COR-L47 (cell line): Measurements from ENCODE around the gene NEU4.
"Not testable (repeated sequence)": the region's sequence is repeated elsewhere in the genome, so short reads cannot be mapped to it uniquely, and the experiment has no call there.

Experiments
- DNase-seq: peaks from one replicate; lab custom pipeline; 2025; lab: John Stamatoyannopoulos, UW

NEU4 gene

DNA sequence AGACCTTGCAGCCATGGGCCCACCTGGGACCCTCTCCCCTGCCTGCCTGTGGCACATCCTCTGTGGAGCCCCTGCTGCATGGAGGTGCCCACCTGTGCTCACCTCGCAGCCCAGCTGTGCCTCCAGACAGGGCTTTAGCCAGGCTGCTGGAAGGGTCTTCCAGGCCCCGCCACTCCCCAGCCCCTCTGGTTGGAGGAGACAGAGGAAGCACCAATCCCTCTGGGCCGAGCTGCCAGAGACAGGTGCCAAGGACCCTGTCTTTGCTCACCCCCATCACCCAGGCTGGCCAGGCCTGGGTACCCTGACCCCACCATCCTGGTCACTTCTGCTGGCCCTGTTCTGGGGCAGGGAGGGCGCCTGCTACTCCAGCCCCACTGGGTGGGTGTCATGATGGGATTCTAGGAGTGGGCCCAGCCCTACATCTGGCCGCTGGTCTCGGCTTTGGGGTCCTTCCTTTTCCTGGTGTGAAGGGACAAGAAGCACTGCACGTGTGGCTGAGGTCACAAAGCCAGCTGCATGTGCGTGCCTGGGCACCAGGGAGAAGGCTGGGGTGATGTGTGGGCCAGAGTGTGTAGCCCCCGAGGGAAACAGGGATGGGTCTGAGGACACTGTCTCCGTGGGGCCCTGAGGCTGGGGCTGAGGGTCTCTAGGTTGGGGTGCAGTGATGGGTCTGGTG, 9.3 kb upstream of the NEU4 start:
- DNase-seq, result no peak

DNA sequence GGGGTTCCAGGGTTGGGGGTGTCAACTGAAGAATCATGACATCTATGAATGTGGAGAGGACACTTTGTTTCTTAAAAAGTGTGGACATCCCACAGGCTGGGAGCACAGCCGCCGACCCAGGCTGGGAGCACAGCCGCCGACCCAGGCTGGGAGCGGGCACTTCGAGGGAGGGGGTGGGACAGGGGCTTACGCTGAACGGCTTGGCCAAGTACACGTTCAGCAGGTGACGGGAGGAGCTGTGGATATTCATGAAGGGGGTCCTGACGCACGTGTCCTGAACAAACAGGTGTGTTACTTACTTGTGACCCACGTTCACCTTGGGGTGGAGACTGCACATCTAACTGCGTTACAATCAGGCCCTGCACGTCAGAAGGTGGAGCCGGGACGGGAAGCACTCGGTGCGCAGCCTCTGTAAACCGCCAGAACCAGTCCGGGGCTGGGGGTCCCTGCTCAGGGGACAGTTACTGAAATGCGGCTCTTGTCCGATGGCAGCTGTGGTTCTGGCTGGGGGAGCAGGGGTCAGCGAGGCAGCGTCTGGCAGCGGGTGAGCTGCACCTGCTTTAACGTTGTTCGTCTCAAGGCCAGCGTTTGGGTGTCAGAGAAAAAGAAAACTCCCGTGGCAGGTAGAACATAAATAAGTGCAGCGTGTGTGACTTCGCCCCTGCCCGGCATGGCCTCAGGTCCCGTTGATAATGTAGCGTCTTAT, 8.6 kb upstream of the NEU4 start:
- not testable (repeated sequence) for DNase-seq

DNA sequence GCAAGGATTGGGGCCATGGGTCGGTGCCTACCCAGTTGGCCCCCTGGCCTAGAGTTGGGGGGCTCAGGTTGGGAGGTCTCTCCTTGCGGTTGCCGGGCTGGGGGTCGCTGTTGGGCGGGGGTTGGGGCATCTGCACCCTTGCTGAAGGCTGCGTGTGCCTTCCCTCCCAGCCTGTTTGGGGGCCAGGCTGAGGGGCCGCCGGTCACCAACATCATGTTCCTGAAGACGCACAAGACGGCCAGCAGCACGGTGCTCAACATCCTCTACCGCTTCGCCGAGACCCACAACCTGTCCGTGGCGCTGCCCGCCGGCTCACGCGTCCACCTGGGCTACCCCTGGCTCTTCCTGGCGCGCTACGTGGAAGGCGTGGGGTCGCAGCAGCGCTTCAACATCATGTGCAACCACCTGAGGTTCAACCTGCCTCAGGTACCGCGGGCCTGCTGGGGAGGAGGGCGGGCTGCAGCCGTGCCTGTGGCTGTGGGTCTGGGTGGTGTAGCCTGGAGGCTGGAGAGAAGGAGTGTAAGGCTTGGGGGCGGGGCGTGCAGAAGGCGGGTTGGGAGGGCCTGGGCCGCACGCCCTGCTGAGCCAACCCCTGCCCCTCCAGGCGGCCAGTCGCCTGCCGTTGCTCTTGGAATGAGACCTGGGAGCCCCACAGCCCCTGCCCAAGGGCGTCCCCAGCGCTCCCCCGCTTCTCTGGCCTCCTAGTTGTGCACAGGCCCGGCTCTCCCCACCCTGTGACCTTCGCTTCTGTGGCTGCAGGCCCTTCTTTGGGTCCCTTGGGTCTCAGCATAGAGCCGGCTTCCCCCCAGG, 7.2 kb upstream of the NEU4 start:
- no peak for DNase-seq

DNA sequence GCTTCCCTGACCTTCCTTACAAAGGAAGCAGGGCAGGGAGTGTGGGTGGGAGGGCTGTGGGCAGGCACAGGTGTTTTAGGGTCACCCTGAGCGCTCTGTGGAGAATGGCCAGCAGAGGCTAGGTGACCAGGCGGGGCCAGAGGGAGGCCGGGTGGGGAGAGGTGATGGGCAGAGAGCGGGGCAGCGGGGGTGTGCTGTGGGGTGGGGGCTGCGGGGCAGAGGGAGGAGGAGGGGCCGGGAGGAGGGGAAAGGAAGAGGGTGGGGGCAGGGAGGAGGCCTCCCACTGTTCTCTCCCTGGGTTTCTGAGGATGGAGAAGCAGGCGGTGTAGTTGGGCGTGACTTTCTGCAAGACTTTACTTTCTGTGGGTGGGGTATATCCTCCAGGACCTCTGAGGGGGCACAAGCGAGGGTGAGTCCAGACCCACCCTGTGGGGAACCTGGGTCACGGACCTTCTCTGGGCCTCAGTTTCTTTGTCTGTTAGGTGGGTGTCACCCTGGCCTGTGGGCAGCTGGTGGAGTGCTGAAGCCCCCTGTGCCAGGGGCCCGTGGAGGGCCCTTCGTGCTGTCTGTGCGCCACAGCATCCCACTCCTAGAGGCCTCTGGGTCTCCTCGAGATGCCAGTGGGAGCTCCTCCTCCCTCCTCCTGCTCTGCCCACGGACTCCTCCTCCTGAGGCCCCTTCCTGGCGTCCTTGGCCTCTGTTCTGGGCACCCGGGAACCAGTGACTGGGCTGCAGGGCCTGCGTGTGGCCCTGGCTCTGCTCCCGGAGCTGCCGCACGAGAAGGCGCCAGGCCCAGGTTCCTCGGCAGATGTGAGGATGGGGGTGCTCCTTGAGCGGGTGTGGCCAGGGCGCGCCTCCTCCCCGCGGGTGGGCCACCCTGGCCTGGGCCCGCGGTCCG, 6.3 kb upstream of the NEU4 start:
- no peak for DNase-seq

DNA sequence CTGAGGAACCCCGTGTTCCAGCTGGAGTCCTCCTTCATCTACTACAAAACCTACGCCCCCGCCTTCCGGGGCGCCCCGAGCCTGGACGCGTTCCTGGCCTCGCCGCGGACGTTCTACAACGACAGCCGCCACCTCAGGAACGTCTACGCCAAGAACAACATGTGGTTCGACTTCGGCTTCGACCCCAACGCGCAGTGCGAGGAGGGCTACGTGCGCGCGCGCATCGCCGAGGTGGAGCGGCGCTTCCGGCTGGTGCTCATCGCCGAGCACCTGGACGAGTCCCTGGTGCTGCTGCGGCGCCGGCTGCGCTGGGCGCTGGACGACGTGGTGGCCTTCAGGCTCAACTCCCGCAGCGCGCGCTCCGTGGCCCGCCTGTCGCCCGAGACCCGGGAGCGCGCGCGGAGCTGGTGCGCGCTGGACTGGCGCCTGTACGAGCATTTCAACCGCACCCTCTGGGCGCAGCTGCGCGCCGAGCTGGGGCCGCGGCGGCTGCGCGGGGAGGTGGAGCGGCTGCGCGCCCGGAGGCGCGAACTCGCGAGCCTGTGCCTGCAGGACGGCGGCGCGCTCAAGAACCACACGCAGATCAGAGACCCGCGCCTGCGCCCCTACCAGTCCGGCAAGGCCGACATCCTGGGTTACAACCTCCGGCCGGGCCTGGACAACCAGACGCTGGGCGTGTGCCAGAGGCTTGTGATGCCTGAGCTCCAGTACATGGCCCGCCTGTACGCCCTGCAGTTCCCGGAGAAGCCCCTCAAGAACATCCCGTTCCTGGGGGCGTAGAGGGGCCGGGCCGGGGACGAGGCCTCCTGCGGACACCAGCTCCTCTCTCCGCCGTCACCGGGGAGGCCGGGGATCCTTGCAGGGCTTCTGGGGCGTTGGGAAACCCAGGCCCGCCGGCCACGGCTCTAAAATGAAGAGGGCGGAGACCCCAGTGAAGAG, 5.3 kb upstream of the NEU4 start:
- DNase-seq, result no peak

DNA sequence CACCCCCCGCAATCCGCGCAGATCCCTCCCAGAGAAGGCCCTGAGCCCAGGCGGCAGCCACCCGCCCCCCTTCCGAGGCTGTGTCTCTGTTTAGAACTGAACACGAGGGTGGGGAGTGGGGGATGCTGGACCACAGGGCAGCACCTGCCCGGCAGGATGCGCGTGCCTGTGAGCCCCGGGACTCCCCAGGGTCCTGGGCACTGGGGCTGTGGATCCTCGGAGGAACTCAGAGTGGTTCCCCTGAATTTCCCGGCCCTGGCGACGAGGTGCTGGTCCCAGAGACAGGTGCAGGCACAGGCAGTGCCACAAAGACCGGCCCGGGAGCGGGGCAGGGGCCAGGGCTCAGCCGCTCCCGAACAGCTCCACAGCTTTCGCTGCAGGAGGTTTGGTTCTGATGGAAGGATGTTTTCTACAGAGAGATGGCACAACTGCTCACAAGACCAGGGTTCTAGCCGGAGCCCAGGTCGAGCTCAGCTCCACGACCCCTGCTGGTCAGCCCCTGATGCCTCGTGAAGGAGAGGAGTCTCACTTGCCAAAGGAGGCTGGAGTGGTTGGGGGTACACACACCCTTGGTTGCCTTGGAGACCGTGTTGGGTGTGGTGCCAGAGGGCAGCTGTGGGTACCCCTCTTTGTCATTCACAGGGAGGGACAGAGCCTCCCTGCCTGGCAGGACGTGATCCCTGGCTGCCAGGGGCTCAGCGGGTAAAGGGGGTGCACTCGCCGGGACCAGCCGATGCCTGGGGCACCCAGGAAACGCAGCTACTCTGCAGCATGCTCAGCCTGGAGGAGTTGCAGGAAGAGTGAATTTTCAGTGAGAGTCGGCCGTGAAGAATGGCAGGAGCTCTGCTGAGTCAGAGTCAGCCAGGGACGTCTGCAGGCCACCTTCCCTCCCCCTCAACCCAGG, 4.4 kb upstream of the NEU4 start:
- DNase-seq, result no peak

DNA sequence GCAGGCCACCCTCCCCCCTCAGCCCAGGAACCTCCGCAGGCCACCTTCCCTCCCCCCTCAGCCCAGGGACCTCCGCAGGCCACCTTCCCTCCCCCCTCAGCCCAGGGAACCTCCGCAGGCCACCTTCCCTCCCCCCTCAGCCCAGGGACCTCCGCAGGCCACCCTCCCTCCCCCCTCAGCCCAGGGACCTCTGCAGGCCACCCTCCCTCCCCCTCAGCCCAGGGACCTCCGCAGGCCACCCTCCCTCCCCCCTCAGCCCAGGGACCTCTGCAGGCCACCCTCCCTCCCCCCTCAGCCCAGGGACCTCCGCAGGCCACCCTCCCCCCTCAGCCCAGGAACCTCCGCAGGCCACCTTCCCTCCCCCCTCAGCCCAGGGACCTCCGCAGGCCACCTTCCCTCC, 2.8 kb upstream of the NEU4 start:
- DNase-seq, result not testable (repeated sequence)

DNA sequence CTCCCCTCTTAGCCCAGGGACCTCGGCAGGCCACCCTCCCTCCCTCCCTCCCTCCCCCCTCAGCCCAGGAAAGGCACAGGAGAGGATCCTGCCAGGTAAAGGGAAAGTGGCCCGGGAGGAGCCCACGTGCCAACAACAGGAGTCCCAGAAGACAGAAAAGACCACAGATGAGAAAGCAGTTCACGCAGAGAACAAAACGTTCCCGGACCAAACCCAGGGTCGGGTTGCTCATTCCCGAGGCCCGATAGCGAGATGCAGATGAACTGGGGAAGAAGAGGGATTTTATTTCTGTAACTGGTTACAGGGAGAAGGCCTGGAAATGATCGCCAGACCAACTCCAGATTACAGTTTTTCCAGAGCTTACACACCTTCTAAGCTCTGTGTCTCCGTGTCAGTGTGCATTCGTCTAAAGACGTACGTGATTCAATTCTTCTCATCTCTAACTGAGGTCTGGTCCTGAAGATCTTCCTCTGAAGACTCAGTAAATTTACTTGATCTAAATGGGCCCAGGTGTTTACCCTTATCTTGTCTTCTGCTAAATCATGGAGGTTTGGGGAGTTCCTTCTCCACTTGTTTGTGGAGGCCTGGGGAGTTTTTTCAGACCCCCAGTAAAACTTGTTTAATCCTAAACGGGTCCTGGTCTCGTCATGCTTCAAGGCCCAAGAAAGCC, 807 bp upstream of the NEU4 start:
- DNase-seq, result no peak

DNA sequence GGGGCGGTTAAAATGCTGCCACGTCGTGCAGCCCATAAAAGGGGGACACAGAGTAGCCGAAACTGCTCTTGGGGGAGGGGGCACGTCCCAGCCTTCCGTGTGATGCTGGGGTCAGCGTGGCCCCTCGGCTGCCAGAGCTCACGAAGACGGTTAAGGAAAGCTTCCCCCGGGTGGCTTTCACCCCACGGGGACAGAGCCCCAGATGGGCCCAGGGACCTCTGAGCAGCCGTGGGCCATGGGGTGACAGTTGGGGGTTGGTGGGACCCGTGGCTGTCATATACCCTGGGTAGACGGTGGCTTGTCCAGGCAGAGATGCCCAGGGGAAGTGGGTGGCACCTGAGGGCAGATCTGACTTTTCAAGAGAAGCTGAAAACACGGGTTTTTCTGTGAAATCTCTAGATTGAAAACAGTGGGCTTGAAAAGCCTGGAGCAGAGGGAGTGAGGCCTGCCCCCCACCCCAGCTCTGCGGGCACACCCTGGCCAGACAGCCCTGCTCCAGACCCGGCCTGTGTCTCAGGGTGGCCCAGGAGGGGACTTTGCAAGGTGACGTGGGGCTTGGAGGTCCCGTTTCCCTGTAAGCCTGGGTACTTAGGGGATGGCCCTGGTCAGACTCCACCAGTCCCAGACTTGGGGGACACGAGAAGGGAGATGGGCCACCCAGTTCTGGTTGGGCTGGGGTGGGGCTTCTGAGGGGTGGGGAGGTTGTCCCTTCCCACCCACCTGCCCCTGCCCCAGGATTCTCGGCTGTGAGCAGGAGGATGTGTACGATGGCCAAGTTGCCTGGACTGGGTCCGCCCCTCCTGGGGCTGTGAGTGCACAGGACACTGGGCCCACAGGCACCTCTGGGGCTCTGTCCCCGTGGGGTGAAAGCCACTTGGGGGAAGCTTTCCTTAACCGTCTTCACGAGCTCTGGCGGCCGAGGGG, 652 bp downstream of the NEU4 start:
- no peak for DNase-seq

DNA sequence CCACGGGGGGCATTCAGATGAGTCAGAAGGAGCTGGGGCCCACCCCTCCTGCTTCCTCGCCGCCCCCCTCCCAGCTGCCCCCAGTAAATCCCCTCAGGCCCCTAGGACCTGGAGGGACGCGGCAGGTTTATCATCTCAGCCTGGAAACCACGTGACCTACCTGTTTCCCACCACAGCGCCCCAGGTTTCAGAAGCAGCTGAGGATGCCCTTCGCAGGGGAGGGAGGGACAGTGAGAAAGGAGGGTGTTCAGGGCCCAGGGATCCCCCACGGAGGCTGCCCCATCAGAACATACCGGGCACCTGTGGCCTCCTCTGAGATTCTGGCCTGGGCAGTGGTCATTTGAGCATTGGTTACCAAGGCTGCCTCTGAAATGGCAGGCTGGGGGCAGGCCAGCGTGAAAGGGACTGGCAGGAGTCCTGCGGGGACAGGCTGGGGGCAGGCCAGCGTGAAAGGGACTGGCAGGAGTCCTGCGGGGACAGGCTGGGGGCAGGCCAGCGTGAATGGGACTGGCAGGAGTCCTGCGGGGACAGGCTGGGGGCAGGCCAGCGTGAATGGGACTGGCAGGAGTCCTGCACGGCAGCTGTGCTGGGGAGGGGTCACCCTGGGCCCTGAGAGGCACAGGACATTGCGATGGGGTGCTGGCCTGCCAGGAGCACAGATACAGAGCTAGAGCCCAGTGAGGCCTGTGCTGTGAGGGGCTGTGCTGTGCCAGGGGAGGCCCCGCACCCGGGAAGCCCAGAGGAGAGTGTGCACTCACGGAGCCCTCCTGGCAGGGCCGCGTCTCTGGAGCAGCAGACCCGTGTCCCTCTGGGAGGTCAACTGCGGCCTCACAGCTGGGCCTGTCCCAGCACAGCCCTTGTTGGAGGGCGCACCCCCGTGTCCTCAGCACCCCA, 1.6 kb downstream of the NEU4 start:
- DNase-seq, result no peak

DNA sequence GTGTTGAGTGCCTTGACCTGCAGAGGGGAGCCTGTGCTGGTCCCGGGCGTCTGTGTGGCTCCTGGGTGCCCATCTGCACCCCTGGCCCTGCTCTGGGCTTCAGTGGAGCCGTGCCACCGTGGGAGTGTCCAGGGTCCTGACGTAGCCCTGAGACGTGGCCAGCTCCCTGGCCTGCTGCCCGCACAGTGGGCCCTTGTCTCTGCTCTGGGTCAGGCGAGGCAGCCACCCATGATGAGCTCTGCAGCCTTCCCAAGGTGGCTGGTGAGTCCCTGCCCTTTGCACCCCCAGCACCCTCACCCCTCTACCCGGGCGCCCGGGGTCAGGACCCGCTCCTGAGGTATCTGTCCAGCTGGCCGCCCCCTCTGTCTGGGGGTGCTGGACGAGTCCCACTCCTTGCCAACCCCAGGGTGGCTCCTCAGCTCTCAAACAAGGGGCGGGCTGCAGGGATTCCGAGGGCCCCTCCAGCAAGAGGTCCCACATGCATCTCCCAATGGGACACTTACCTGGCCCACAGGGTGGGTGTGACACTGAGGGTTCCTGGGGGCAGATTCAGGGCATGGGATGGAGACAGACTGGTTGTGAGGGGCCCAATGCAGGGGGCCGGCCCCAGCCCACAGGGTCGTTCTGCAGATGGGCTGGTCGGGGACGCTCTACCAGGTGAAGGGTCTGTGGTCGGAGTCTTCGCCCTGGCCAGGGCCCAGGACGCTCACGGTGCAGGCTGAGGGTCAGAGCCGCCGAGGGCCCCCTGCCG, 2.4 kb downstream of the NEU4 start:
- DNase-seq, result no peak

DNA sequence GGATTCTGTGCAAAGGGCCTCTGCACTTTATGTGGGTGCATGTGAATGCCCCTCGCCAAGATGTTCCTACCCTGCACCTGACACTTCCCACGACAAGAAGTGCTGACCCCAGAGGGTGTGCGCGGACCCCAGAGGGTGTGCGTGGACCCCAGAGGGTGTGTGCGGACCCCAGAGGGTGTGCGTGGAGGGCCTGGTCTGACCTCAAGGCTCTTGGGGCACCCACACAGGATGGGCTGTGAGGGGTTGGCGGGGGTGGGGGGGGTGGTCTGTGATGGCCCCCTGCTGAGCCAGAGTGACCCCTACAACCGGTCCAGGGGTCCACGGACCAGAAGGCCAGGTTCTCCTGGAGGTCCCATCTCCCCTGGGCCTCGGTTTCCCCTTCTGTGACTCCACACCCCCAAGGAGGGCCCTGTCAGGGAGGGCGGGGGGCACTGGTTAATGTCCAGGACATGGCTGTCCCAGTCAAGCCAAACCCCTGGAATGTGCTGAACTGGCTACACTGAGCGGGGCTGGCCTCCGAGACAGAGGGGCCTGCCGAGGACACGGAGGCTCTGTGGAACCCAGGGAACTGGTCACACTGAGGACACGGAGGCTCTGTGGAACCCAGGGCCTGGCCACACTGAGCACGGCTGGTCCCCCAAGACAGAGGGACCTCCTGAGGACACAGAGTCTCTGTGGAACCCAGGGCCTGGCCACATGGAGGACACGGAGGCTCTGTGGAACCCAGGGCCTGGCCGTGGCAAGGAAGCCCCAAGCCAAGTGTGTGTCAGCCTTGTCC, 3.1 kb downstream of the NEU4 start:
- no peak for DNase-seq

DNA sequence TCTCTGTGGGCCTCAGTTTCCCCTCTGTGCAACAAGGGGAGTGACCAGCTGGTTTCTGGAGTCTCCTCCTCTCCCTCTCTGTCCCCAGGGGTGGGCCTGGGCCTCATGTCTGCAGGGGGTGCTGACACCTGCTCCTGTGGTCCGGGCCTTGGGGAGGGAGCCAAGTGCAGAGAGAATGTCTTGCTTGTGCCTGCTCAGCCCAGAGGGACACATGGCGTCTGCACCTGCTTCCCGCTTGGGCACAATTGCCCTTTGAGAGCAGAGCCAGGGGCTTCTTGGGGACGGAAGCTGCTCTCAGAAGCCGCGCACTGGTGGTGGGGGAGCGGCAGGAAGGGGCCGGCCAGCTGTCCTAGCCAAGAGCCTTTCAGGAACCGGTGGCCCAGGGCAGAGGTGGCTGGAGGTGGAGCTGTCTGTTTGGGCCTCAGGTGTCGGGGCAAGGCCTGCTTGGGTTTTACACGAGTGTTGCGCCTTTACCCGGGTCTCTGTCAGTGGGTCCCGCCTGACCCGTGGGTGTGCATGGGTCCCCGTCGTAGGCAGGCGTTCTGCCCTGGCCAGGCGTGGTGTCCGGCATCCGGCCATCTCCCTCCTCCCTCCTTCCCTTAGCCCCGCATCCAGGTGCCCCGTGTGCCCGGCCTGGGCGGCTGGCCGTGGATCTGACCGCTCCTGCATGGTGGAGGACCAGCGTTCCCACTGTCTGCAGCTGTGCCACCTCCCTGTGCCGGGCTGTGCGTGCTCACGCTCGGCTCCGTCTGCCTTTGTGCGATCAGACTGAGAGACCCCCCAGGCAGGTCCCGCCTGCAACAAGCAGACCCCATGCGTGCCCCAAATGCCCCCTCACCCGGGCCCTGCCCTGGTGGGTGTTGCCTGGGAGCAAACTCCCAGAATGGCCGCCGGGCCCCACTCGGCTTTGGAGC, 4.0 kb downstream of the NEU4 start:
- no peak for DNase-seq

DNA sequence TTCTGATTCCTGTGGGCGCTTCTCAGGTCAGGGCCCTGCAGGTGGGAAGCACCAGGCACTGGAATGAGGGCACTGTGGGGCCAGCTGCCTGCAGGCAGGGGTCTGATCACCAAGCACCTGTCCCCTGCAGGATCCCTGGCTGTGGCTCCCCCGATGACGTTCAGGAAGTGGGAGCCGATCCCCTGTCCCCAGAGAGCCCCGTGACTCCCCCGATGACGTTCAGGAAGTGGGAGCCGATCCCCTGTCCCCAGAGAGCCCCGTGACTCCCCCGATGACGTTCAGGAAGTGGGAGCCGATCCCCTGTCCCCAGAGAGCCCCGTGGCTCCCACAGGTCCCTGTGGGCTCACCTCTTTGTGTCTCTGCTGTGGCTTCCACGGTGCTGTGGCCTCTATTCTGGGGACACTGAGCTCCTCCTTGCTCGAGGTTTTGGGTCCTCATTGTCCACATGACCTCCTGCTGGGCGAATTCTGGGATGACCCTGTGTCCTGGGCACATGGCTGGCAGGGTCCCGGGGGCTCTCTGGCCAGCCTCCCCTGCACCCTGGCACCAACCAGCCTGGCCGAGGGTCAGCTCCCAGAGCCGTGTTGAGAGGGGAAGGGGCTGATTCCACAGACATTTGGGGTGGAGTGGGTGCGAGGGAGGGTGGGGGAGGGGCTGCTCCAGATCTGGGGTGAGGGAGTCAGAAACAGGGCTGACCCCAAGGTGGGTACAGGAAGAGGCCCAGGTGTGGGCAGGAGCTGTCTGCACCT, 4.8 kb downstream of the NEU4 start:
- no peak for DNase-seq
